Gastrocnemius medialis (tissue), 4 donors: ENCODE measurements around the gene EPRS1.

Experiments
- CTCF ChIP-seq, 5 experiments: fragments of 450-650 bp in 3 of 5; fragments of 200-600 bp in 2 of 5; sonication (generic) in 2 of 5; IDR thresholded peaks in 4 of 5; conservative IDR thresholded peaks in 1 of 5; 1 replicate in 4 of 5; 2 replicates in 1 of 5; pipeline ENCODE4 v1.5.1; 2016 to 2019; ENCODE audit warnings: antibody characterized with exemption in 5 of 5, mild to moderate bottlenecking in 3 of 5, moderate library complexity in 3 of 5
- POLR2A ChIP-seq, 2 donors: fragments of 450-650 bp; IDR thresholded peaks; one replicate each; pipeline ENCODE4 v1.6.1; 2017; ENCODE audit warnings: antibody characterized with exemption in 2 of 2, mild to moderate bottlenecking in 2 of 2, moderate library complexity in 2 of 2

DNA sequence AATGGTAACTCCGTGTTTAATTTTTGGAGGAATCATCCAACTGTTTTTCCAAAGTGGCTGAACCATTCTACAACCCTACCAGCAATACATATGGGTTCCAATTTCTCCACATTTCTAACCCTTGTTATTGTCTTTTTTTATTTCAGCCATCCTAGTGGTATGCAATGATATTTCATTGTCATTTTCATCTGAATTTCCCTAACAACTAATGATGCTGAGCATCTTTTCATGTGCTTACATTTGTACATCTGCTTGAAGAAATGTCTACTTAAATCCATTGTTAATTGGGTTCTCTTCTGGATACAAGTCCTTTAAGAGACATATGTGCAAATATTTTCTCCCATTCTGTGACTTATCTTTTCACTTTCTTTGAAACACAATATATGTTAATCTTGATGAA lies 43.3 kb downstream of the EPRS1 start:
- TF ChIP-seq POLR2A (IDR thresholded peaks at IDR 0.05) (no peak), CTCF (IDR thresholded peaks at IDR 0.05 in 4 of 5, conservative IDR thresholded peaks at IDR 0.05 in 1 of 5) (no peak)
